WERI-Rb-1 (cell line): ENCODE data around the gene AMBRA1.

Source experiments
- DNase-seq: peaks from one replicate; pipeline ENCODE4 v3.0.0-alpha.2; 2020
- H3K27ac ChIP-seq: fragments of 250-450 bp; sonication (Bioruptor Pico); 2 replicates; pipeline ENCODE4 v1.5.1; 2020; ENCODE audit warnings: mild to moderate bottlenecking, moderate library complexity
- H3K27me3 ChIP-seq: fragments of 250-450 bp; sonication (Bioruptor Pico); 2 replicates; pipeline ENCODE4 v1.5.1; 2021; ENCODE audit warnings: mild to moderate bottlenecking, low read depth, moderate library complexity; ENCODE audit not compliant: insufficient read depth, severe bottlenecking
- H3K36me3 ChIP-seq: fragments of 250-450 bp; sonication (Bioruptor Pico); 2 replicates; pipeline ENCODE4 v1.5.1; 2020; ENCODE audit warnings: mild to moderate bottlenecking, moderate library complexity
- H3K4me3 ChIP-seq: 2 replicates; pipeline ENCODE4 v1.5.1; 2011; ENCODE audit warnings: low read depth, mild to moderate bottlenecking, control low read depth, low read length
- H3K9me3 ChIP-seq: fragments of 250-450 bp; sonication (Bioruptor Pico); 2 replicates; pipeline ENCODE4 v1.5.1; 2021; ENCODE audit warnings: mild to moderate bottlenecking, moderate library complexity; ENCODE audit not compliant: severe bottlenecking
- CTCF ChIP-seq: IDR thresholded peaks from 2 replicates; pipeline ENCODE4 v1.5.1; 2011; ENCODE audit warnings: low read depth, mild to moderate bottlenecking, control low read depth, inconsistent platforms, low read length

AMBRA1 gene

GRCh38 chr11:46639197-46639839 is 45.5 kb upstream of the AMBRA1 start:
- no peaks in the 10 kb centered on the region for H3K27me3 ChIP-seq
- DNase-seq, result no peak
- TF ChIP-seq CTCF, result no peak
- H3K27ac ChIP-seq, result no peak overlapping the region
- H3K36me3 ChIP-seq, result peaks cover 16% of the 10 kb centered on the region
- no peaks in the 10 kb centered on the region for H3K9me3 ChIP-seq
- no peak overlapping the region for H3K4me3 ChIP-seq

- no peak for DNase-seq
- TF ChIP-seq CTCF, result no peak
- Histone ChIP-seq H3K4me3 (no peak overlapping the region), H3K27me3 (no peaks in the 10 kb centered on the region), H3K27ac (no peak overlapping the region), H3K9me3 (no peaks in the 10 kb centered on the region), H3K36me3 (peaks cover 14% of the 10 kb centered on the region)
Measured at GRCh38 chr11:46637546-46637945, 43.7 kb upstream of the AMBRA1 start.

GRCh38 chr11:46635557-46636139 is 41.8 kb upstream of the AMBRA1 start:
- H3K36me3 ChIP-seq, result peaks cover 21% of the 10 kb centered on the region
- no peak overlapping the region for H3K27ac ChIP-seq
- no peak overlapping the region for H3K4me3 ChIP-seq
- DNase-seq, result no peak
- no peak for TF ChIP-seq CTCF
- H3K27me3 ChIP-seq, result no peaks in the 10 kb centered on the region
- H3K9me3 ChIP-seq, result no peaks in the 10 kb centered on the region

GRCh38 chr11:46633291-46634217 is 39.7 kb upstream of the AMBRA1 start:
- Histone ChIP-seq H3K36me3 (peaks cover 20% of the 10 kb centered on the region), H3K4me3 (no peak overlapping the region), H3K27ac (no peak overlapping the region), H3K27me3 (no peaks in the 10 kb centered on the region), H3K9me3 (no peaks in the 10 kb centered on the region)
- TF ChIP-seq CTCF, result no peak
- no peak for DNase-seq

- no peak for TF ChIP-seq CTCF
- Histone ChIP-seq H3K9me3 (no peaks in the 10 kb centered on the region), H3K4me3 (no peak overlapping the region), H3K27me3 (no peaks in the 10 kb centered on the region), H3K36me3 (peaks cover 20% of the 10 kb centered on the region), H3K27ac (no peak overlapping the region)
- DNase-seq, result no peak
Measured at GRCh38 chr11:46632502-46632901, 38.7 kb upstream of the AMBRA1 start.
